Endodermal cell (in vitro differentiated cells): ENCODE data around the gene WDR19. TPM values are rescaled to one million over a fixed set of nuclear protein-coding genes. Genes with fewer than 3 reads are reported as not detected.

Experiments used
- DNase-seq: peaks from one replicate; pipeline ENCODE4 v3.0.0-alpha.2; 2017
- H3K27ac ChIP-seq: 2 replicates; pipeline ENCODE4 v1.5.1; 2013; ENCODE audit warnings: mild to moderate bottlenecking, low read depth, low read length, moderate library complexity
- H3K27me3 ChIP-seq: 2 replicates; pipeline ENCODE4 v1.6.1; 2013; ENCODE audit warnings: mild to moderate bottlenecking, low read length, moderate library complexity; ENCODE audit not compliant: insufficient read depth, control insufficient read depth, poor library complexity, severe bottlenecking
- H3K36me3 ChIP-seq: 2 replicates; pipeline ENCODE4 v1.7.0; 2013; ENCODE audit warnings: mild to moderate bottlenecking, low read length, moderate library complexity; ENCODE audit not compliant: control insufficient read depth, insufficient read depth
- H3K4me1 ChIP-seq: one replicate; pipeline ENCODE4 v1.7.0; 2013; ENCODE audit warnings: low read length; ENCODE audit not compliant: control insufficient read depth, insufficient read depth
- H3K4me3 ChIP-seq: 2 replicates; pipeline ENCODE4 v1.5.1; 2013; ENCODE audit warnings: mild to moderate bottlenecking, low read length, moderate library complexity
- H3K9ac ChIP-seq: 2 replicates; pipeline ENCODE4 v1.6.1; 2013; ENCODE audit warnings: mild to moderate bottlenecking, low read length, moderate library complexity; ENCODE audit not compliant: poor library complexity, severe bottlenecking; ENCODE audit errors: extremely low read depth
- H3K9me3 ChIP-seq: 2 replicates; pipeline ENCODE4 v1.6.1; 2013; ENCODE audit warnings: mild to moderate bottlenecking, low read length, moderate library complexity; ENCODE audit not compliant: control insufficient read depth
- H3K27ac Mint-ChIP-seq: 2 replicates; pipeline ENCODE4 v1.8.0; 2020; ENCODE audit warnings: mixed read lengths
- H3K27me3 Mint-ChIP-seq: 2 replicates; pipeline ENCODE4 v1.8.0; 2021; ENCODE audit warnings: mild to moderate bottlenecking, mixed read lengths; ENCODE audit not compliant: insufficient read depth
- H3K36me3 Mint-ChIP-seq: 2 replicates; pipeline ENCODE4 v1.8.0; 2020; ENCODE audit warnings: low read depth, mixed read lengths
- H3K4me1 Mint-ChIP-seq: 2 replicates; pipeline ENCODE4 v1.8.0; 2020; ENCODE audit warnings: mixed read lengths
- H3K4me3 Mint-ChIP-seq: 2 replicates; pipeline ENCODE4 v1.8.0; 2020; ENCODE audit warnings: mild to moderate bottlenecking, moderate library complexity, mixed read lengths
- H3K9me3 Mint-ChIP-seq: 2 replicates; pipeline ENCODE4 v1.8.0; 2020; ENCODE audit warnings: mild to moderate bottlenecking, mixed read lengths
- CTCF ChIP-seq: fragments of 200-600 bp; sonication (generic); conservative IDR thresholded peaks from 2 replicates; pipeline ENCODE4 v1.5.0; 2021; ENCODE audit warnings: antibody characterized with exemption, mild to moderate bottlenecking
- WGBS, 2 experiments: methylation state at CpG; one replicate each; pipeline versions ENCODE4 v1.1.5 to v1.1.7; 2013; ENCODE audit warnings: missing lambda C conversion rate in 2 of 2, mixed read lengths in 1 of 2; ENCODE audit not compliant: insufficient coverage in 1 of 2, insufficient read length in 1 of 2; 5-methylcytosine and 5-hydroxymethylcytosine counted together
- total RNA-seq, 2 donors: library from RNA; stranded (reverse); fragmentation: NEBNext Ultra II Directional in 1 of 2; extraction: Animal tissue kit (Norgen Biotek cat#: 25700) in 1 of 2; gene quantifications; 2 replicates in 1 of 2; 3 replicates in 1 of 2; pipeline ENCODE4 v1.2.1, GENCODE V29; 2021

WDR19 gene
- total RNA-seq, 2 donors from 2014 or later = 51.9 to 60.2 TPM

DNA sequence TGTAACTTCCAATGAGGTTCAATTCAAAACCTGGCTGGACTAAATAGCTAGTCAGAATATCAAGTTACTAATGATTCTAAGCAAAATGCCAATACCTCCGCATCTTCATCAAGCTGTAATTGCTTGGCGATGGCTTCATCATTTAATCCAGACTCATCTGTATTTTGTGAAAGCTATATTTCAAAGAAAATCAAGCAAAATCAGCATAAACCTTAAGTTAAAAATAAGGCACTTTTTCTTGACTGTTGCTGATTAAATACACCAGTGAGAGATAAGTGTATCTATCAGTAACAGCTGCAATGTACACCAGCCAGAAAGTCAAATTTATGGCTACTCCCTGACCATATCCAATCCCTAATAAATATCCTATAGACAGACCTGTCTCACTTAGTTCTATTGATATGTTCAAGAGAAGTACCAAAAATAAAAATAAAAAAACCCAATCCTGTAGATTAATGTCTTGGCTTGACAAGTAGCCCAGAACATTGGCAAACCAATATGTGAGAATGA, 144.2 kb downstream of the WDR19 start:
- Mint-ChIP-seq H3K4me1 (peaks cover 22% of the 10 kb centered on the region), H3K4me3 (no peak overlapping the region), H3K9me3 (no peaks in the 10 kb centered on the region), H3K27me3 (no peaks in the 10 kb centered on the region), H3K27ac (no peak overlapping the region), H3K36me3 (peaks cover 38% of the 10 kb centered on the region)
- no peak overlapping the region for H3K9ac ChIP-seq
- DNase-seq = no peak
- H3K4me3 ChIP-seq = no peak overlapping the region
- H3K27me3 ChIP-seq = no peaks in the 10 kb centered on the region
- no peaks in the 10 kb centered on the region for H3K9me3 ChIP-seq
- peaks cover 36% of the 10 kb centered on the region for H3K36me3 ChIP-seq
- WGBS, 2 experiments = 96 to 100% methylated on average over 2 of the region's 2 CpGs
- H3K4me1 ChIP-seq = peaks cover 5% of the 10 kb centered on the region
- no peak for TF ChIP-seq CTCF
- no peak overlapping the region for H3K27ac ChIP-seq

DNA sequence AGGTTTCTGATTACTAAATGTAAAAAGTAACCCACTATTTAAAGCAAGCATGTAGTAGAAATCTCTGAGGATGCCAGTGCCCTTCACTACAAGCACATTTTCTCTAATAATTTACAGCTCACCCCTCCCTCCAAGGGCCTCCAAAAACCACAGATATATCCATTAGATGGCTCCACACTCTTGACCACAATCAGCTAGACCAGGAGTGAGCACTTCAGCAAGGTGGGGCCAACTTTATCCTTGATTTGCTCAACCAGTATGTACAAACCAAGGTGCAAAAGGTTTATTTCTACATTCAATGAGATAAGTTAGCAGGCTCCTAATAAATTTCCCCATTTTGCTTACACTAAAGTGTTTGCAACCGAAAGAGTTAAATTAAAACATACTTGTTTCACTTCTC, 148.0 kb downstream of the WDR19 start:
- H3K36me3 Mint-ChIP-seq = peaks cover 20% of the 10 kb centered on the region
- H3K4me1 ChIP-seq = peaks cover 3% of the 10 kb centered on the region
- H3K4me3 ChIP-seq = no peak overlapping the region
- H3K4me3 Mint-ChIP-seq = no peak overlapping the region
- WGBS, 2 experiments = 94% methylated on average over 1 of the region's 1 CpG; no CpG with 5 or more reads in 1 of the 2 experiments
- H3K27me3 Mint-ChIP-seq = no peaks in the 10 kb centered on the region
- H3K9me3 Mint-ChIP-seq = no peaks in the 10 kb centered on the region
- H3K36me3 ChIP-seq = peaks cover 15% of the 10 kb centered on the region
- no peaks in the 10 kb centered on the region for H3K9me3 ChIP-seq
- no peak overlapping the region for H3K27ac Mint-ChIP-seq
- H3K4me1 Mint-ChIP-seq = peaks cover 8% of the 10 kb centered on the region
- no peak overlapping the region for H3K9ac ChIP-seq
- no peak for DNase-seq
- TF ChIP-seq CTCF = no peak
- no peak overlapping the region for H3K27ac ChIP-seq
- no peaks in the 10 kb centered on the region for H3K27me3 ChIP-seq

- 92% methylated on average over 2 of the region's 2 CpGs; no CpG with 5 or more reads in 1 of the 2 experiments for WGBS, 2 experiments
- Mint-ChIP-seq H3K9me3 (no peaks in the 10 kb centered on the region), H3K36me3 (peaks cover 14% of the 10 kb centered on the region), H3K27me3 (no peaks in the 10 kb centered on the region), H3K27ac (no peak overlapping the region), H3K4me3 (no peak overlapping the region), H3K4me1 (peaks cover 8% of the 10 kb centered on the region)
- TF ChIP-seq CTCF = no peak
- H3K4me1 ChIP-seq = peaks cover 3% of the 10 kb centered on the region
- H3K4me3 ChIP-seq = no peak overlapping the region
- DNase-seq = no peak
- H3K9ac ChIP-seq = no peak overlapping the region
- no peaks in the 10 kb centered on the region for H3K27me3 ChIP-seq
- no peak overlapping the region for H3K27ac ChIP-seq
- H3K36me3 ChIP-seq = peaks cover 8% of the 10 kb centered on the region
- no peaks in the 10 kb centered on the region for H3K9me3 ChIP-seq
These were observed 148.9 kb downstream of the WDR19 start for GRCh38 chr4:39331191-39331590.

Other genes with a start within 250 kb of the WDR19 start
- not detected for gene TMEM156, start 150.1 kb upstream of the WDR19 start, total RNA-seq
- 10 to 100 TPM; 25.1 to 41.1 TPM for gene KLHL5, start 120.3 kb upstream of the WDR19 start, total RNA-seq
- 10 to 100 TPM; 56.4 to 57.0 TPM for gene RFC1, start 183.8 kb downstream of the WDR19 start, total RNA-seq
- gene KLB, start 224.4 kb downstream of the WDR19 start, total RNA-seq = under 1 TPM in 1 of 2 donors, not detected in 1; 0.09 TPM